Activated naive CD8-positive, alpha-beta T cell treated with anti-CD3 and anti-CD28 coated beads, Interleukin-2, amount 10 ng/mL, durations not matched to agents 7 days and 5 days (primary cell): ENCODE data around the gene CFAP251. TPM values are rescaled to one million over a fixed set of nuclear protein-coding genes. Genes with fewer than 3 reads are reported as not detected.
A peak's percentile ranks its signal among the peaks of the same experiment; 100 is the strongest.
"Not testable (repeated sequence)": the region's sequence is repeated elsewhere in the genome, so short reads cannot be mapped to it uniquely, and the experiment has no call there.

ENCODE experiments used
- ATAC-seq: fragments of 150-1000 bp; cut with Tn5 transposase; one replicate; pipeline ENCODE4 v1.10.0; 2021; ENCODE audit warnings: low read depth, moderate library complexity
- POLR2A ChIA-PET: fragments of 350-600 bp; sonication (Branson Sonifier 250); formaldehyde crosslinking; loops from one replicate; lab custom pipeline; 2021; ENCODE audit warnings: antibody characterized with exemption; lab: Charles Lee
- DNase-seq: peaks from one replicate; pipeline ENCODE4 v3.0.0; 2021
- H3K27ac Mint-ChIP-seq: one replicate; pipeline ENCODE4 v1.8.0; 2022; ENCODE audit warnings: mild to moderate bottlenecking, mixed read lengths
- H3K27me3 Mint-ChIP-seq: one replicate; pipeline ENCODE4 v1.8.0; 2022; ENCODE audit warnings: mild to moderate bottlenecking, moderate library complexity, mixed read lengths
- H3K36me3 Mint-ChIP-seq: one replicate; pipeline ENCODE4 v1.8.0; 2021; ENCODE audit warnings: mild to moderate bottlenecking, mixed read lengths
- H3K4me1 Mint-ChIP-seq: one replicate; pipeline ENCODE4 v1.8.0; 2021; ENCODE audit warnings: mixed read lengths
- H3K4me3 Mint-ChIP-seq: one replicate; pipeline ENCODE4 v1.8.0; 2022; ENCODE audit warnings: mild to moderate bottlenecking, moderate library complexity, mixed read lengths
- H3K9me3 Mint-ChIP-seq: one replicate; pipeline ENCODE4 v1.8.0; 2021; ENCODE audit warnings: mixed read lengths
- total RNA-seq, 2 experiments: library from RNA; stranded (reverse); gene quantifications; one replicate each; pipeline ENCODE4 v1.2.3, GENCODE V29; 2021

Gene CFAP251
- total RNA-seq, 2 experiments from 2014 or later = 1.4 TPM

- ATAC-seq = no peak
- Mint-ChIP-seq H3K4me1 (peaks cover 8% of the 10 kb centered on the region), H3K4me3 (peak overlapping the region; percentile 84), H3K27me3 (no peaks in the 10 kb centered on the region), H3K9me3 (no peaks in the 10 kb centered on the region), H3K36me3 (peaks cover 2% of the 10 kb centered on the region), H3K27ac (no peak overlapping the region)
- no peak for DNase-seq
- POLR2A ChIA-PET = interaction anchor here (0.9 to 1.3 kb wide), 5 partner anchors 9 to 117 kb away, joined by 3 to 4 read pairs (median 3); partner anchors contain the start of gene SETD1B
These were observed 267 bp downstream of the CFAP251 start for GRCh38 chr12:121918679-121919038.

DNA sequence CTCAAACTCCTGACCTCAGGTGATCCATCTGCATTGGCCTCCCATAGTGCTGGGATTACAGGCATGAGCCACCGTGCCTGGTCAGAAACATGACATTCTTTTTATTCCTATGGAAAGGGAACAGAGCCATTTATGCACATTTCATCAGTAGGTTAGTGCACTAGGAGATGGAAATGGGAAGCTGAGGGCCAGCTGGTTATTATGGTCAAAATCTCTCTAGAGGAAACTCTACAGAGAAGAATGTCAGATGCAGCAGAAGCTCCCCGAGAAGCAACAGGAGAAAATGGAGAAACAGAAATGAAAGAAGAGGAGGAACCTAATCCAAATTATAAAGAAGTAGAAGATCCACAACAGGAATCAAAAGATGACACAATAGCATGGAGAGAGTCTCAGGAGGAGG is 2.7 kb downstream of the CFAP251 start:
- DNase-seq = no peak
- no peak overlapping the region for H3K4me3 Mint-ChIP-seq
- POLR2A ChIA-PET = interaction anchor here (0.5 kb wide), 1 partner anchor 967 kb away, joined by 4 read pairs; no protein-coding TSS in a partner anchor
- H3K9me3 Mint-ChIP-seq = no peaks in the 10 kb centered on the region
- ATAC-seq = no peak
- H3K4me1 Mint-ChIP-seq = peaks cover 8% of the 10 kb centered on the region
- no peak overlapping the region for H3K27ac Mint-ChIP-seq
- H3K36me3 Mint-ChIP-seq = peaks cover 2% of the 10 kb centered on the region
- H3K27me3 Mint-ChIP-seq = peaks cover 3% of the 10 kb centered on the region

DNA sequence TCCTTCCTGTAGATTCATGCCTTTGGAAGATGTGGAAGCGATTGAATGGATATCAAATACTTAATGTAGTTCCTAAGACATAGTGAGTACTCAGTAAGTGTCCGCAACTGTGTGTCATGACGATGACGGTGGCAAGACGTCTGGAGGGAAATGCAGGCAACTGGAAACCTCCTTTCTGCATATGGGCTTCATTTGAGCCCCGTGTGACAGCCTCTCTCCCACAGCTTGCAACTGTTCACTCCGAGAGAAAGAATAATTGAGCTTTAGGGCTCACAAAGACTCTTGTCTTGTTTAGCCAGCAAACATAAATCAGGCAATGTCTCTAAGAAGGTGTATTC is 6.9 kb downstream of the CFAP251 start:
- no peaks in the 10 kb centered on the region for H3K4me1 Mint-ChIP-seq
- POLR2A ChIA-PET = no interaction called here
- H3K4me3 Mint-ChIP-seq = no peak overlapping the region
- DNase-seq (no peak), ATAC-seq (no peak)
- no peak overlapping the region for H3K27ac Mint-ChIP-seq
- H3K36me3 Mint-ChIP-seq = no peaks in the 10 kb centered on the region
- no peaks in the 10 kb centered on the region for H3K9me3 Mint-ChIP-seq
- peaks cover 3% of the 10 kb centered on the region for H3K27me3 Mint-ChIP-seq

DNA sequence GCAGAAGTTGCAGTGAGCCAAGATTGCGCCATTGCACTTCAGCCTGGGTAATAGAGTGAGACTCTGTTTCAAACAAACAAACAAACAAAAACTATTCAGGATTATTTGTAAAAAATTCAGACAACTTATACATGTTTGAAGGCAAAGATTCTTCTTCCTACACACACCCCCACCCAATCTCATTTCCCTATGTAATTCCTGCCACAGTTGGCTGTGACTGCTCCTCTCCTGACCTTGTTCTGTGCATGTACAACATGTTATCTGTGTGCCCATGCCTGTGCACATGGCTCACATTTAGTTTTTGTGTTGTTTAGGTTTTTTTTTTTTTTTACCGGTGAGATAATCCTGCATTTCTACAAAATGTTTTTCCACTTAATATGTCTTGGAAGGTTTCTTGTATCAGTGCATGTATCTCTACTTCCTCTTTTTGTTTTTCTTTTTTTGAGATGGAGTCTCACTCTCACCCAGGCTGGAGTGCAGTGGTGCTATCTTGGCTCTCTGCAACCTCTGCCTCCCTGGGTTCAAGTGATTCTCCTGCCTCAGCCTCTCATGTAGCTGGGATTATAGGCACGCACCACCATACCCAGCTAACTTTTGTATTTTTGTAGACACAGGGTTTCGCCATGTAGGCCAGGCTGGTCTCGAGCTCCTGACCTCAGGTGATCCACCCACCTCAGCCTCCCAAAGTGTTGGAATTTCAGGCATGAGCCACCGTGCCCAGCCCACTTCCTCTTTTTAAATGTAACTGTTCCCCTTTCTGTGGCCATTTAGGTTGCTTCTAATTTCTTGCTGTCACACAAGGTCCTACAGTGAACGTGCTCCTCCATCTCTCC is 8.7 kb downstream of the CFAP251 start:
- DNase-seq = no peak
- Mint-ChIP-seq H3K27ac (peak overlapping the region; percentile 25), H3K4me1 (no peaks in the 10 kb centered on the region), H3K4me3 (no peak overlapping the region), H3K9me3 (no peaks in the 10 kb centered on the region), H3K27me3 (peaks cover 3% of the 10 kb centered on the region), H3K36me3 (no peaks in the 10 kb centered on the region)
- ATAC-seq = no peak
- POLR2A ChIA-PET = interaction anchor here (0.7 to 0.9 kb wide), 2 partner anchors 9 to 33 kb away, joined by 3 read pairs; partner anchors contain the start of gene CFAP251

DNA sequence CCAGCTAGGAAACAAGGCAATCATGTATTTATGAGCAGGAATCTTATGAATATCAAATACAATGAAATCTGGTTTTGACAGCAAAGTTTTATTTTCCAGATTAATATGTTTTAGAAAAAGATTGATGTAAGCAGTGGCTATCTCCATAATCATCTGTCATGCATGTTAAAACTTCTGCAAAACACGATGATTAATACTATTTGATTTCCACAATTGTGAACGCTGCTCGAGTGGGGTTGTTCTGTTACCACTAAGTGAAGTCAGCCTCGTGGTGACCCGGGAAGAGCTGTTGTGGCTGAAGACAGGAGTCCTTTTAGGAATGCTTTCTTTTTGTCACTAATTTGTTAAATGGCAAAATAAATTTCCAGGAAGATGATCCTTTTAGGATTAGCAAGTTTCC is 9.4 kb downstream of the CFAP251 start:
- Mint-ChIP-seq H3K4me1 (no peaks in the 10 kb centered on the region), H3K27me3 (peaks cover 3% of the 10 kb centered on the region), H3K9me3 (no peaks in the 10 kb centered on the region), H3K27ac (no peak overlapping the region), H3K36me3 (no peaks in the 10 kb centered on the region), H3K4me3 (no peak overlapping the region)
- DNase-seq (no peak), ATAC-seq (no peak)
- POLR2A ChIA-PET = interaction anchor here (0.9 kb wide), 1 partner anchor 10 kb away, joined by 3 read pairs; the partner anchor contains the start of gene CFAP251

DNA sequence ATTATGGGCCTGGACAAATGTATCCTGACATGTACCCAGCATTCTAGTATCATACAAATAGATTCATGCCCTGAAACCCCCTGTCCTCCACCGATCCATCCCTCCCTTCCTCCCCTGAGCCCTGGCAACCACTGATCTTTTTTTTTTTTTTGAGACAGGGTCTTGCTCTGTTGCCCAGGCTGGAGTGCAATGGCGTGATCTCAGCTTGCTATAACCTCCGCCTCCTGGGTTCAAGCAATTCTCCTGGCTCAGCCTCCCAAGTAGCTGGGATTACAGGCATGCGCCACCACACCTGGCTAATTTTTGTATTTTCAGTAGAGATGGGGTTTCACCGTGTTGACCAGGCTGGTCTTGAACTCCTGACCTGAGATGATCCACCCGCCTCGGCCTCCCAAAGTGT is 11.2 kb downstream of the CFAP251 start:
- POLR2A ChIA-PET = interaction anchor here (0.6 kb wide), 1 partner anchor 36 kb away, joined by 3 read pairs; no protein-coding TSS in a partner anchor
- H3K4me1 Mint-ChIP-seq, DNase-seq, H3K9me3 Mint-ChIP-seq, ATAC-seq, H3K27me3 Mint-ChIP-seq, H3K27ac Mint-ChIP-seq, H3K36me3 Mint-ChIP-seq, H3K4me3 Mint-ChIP-seq: not testable (repeated sequence)

GRCh38 chr12:121930862-121931261 is 12.5 kb downstream of the CFAP251 start:
- H3K27ac Mint-ChIP-seq = no peak overlapping the region
- DNase-seq = no peak
- H3K4me1 Mint-ChIP-seq = no peaks in the 10 kb centered on the region
- no peaks in the 10 kb centered on the region for H3K36me3 Mint-ChIP-seq
- POLR2A ChIA-PET = no interaction called here
- no peaks in the 10 kb centered on the region for H3K27me3 Mint-ChIP-seq
- no peaks in the 10 kb centered on the region for H3K9me3 Mint-ChIP-seq
- H3K4me3 Mint-ChIP-seq = no peak overlapping the region
- ATAC-seq = no peak

DNA sequence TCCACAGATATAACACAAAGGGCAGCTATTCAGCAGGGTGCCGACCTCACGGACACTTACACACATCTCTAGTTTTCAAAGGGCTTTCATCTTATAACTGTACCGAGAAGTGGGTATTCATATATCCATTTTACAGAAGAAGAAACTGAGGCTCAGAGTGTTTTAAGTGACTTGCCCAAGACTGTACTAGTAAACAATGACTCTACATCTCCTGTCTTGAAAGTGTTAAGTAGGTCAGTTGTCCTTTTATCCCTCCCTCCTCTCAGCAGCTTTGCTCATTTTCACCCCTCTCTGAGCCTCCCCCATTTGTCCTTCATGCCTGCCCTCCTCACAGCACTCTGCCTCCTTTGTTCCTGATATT is 13.8 kb downstream of the CFAP251 start:
- no peaks in the 10 kb centered on the region for H3K4me1 Mint-ChIP-seq
- H3K4me3 Mint-ChIP-seq = no peak overlapping the region
- POLR2A ChIA-PET = no interaction called here
- no peak for ATAC-seq
- no peaks in the 10 kb centered on the region for H3K36me3 Mint-ChIP-seq
- H3K27ac Mint-ChIP-seq = no peak overlapping the region
- H3K9me3 Mint-ChIP-seq = no peaks in the 10 kb centered on the region
- no peaks in the 10 kb centered on the region for H3K27me3 Mint-ChIP-seq
- no peak for DNase-seq

DNA sequence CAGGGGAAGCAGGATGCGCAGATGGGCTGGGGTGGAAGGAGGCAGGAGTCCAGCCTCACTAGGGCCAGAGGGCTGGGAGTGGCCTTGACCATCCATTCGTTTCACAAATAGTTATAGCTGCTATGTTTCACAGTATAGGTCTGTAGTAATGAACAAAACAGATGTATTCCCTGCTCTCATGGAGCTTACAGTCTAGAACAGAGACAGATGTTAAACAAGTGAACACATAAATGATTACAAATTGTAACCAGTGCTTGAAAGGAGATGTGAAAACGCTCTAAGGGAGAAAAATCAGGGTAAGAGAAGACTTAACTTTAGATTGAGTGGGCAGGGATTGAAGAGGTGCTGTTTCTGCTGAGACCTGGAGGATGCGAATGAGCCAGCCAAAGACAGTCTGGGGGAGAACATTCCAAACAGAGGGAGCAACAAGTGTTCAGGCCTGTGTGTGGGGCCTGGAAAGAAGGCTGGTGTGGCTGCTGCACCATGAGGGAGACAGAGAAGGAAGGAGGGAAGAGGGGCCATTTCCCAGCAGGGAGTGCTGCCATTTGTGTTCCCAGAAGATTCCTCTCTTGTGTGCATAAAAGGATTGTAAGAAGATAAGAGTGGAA is 14.6 kb downstream of the CFAP251 start:
- DNase-seq (no peak), ATAC-seq (no peak)
- no peak overlapping the region for H3K4me3 Mint-ChIP-seq
- no peaks in the 10 kb centered on the region for H3K36me3 Mint-ChIP-seq
- POLR2A ChIA-PET = no interaction called here
- no peaks in the 10 kb centered on the region for H3K27me3 Mint-ChIP-seq
- no peak overlapping the region for H3K27ac Mint-ChIP-seq
- H3K4me1 Mint-ChIP-seq = peaks cover 6% of the 10 kb centered on the region
- no peaks in the 10 kb centered on the region for H3K9me3 Mint-ChIP-seq

- ATAC-seq (no peak), DNase-seq (no peak)
- Mint-ChIP-seq H3K27ac (no peak overlapping the region), H3K36me3 (no peaks in the 10 kb centered on the region), H3K4me3 (no peak overlapping the region), H3K27me3 (no peaks in the 10 kb centered on the region), H3K4me1 (peaks cover 6% of the 10 kb centered on the region), H3K9me3 (no peaks in the 10 kb centered on the region)
- POLR2A ChIA-PET = interaction anchor here (0.6 kb wide), 1 partner anchor 10 kb away, joined by 4 read pairs; no protein-coding TSS in a partner anchor
These were observed 15.3 kb downstream of the CFAP251 start for GRCh38 chr12:121933522-121934308.

GRCh38 chr12:121934309-121934664 is 15.9 kb downstream of the CFAP251 start:
- H3K9me3 Mint-ChIP-seq = no peaks in the 10 kb centered on the region
- ATAC-seq (no peak), DNase-seq (no peak)
- H3K27me3 Mint-ChIP-seq = no peaks in the 10 kb centered on the region
- peaks cover 3% of the 10 kb centered on the region for H3K36me3 Mint-ChIP-seq
- H3K4me3 Mint-ChIP-seq = no peak overlapping the region
- no peak overlapping the region for H3K27ac Mint-ChIP-seq
- H3K4me1 Mint-ChIP-seq = peaks cover 10% of the 10 kb centered on the region
- POLR2A ChIA-PET = interaction anchor here (0.6 kb wide), 1 partner anchor 10 kb away, joined by 4 read pairs; no protein-coding TSS in a partner anchor

DNA sequence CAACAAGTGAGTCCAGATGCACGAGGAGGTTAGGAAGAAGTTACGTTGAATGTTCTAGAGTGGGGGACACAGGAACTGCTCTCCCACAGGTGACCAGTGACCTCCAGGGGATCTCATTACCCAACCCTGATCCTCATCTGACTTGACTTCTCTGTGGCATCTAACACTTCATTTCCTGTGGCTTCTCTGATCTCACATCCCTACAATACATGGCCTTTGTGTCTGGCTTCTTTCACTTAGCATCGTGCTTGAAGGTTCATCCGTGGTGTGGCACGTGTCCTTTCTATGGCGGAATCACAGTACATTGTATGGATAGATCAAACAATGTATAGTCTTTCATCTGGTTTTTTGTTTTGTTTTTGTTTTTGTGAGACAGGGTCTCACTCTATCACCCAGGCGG is 19.3 kb downstream of the CFAP251 start:
- DNase-seq = no peak
- peaks cover 11% of the 10 kb centered on the region for H3K4me1 Mint-ChIP-seq
- H3K36me3 Mint-ChIP-seq = peaks cover 3% of the 10 kb centered on the region
- peak; percentile 75 for ATAC-seq
- H3K27ac Mint-ChIP-seq = no peak overlapping the region
- H3K9me3 Mint-ChIP-seq = no peaks in the 10 kb centered on the region
- no peaks in the 10 kb centered on the region for H3K27me3 Mint-ChIP-seq
- POLR2A ChIA-PET = no interaction called here
- H3K4me3 Mint-ChIP-seq = no peak overlapping the region

- no peaks in the 10 kb centered on the region for H3K27me3 Mint-ChIP-seq
- no peak for DNase-seq
- peaks cover 3% of the 10 kb centered on the region for H3K36me3 Mint-ChIP-seq
- peaks cover 11% of the 10 kb centered on the region for H3K4me1 Mint-ChIP-seq
- ATAC-seq = peak; percentile 37
- H3K4me3 Mint-ChIP-seq = no peak overlapping the region
- H3K9me3 Mint-ChIP-seq = no peaks in the 10 kb centered on the region
- POLR2A ChIA-PET = no interaction called here
- H3K27ac Mint-ChIP-seq = no peak overlapping the region
These were observed 20.8 kb downstream of the CFAP251 start for GRCh38 chr12:121939186-121939585.
